ENCODE results near the gene AKAP13. TPM values are rescaled to one million over a fixed set of nuclear protein-coding genes. Genes with fewer than 3 reads are reported as not detected.

The AKAP13 gene
- total RNA-seq, 1 donor from 2014 or later = 145 TPM

DNA sequence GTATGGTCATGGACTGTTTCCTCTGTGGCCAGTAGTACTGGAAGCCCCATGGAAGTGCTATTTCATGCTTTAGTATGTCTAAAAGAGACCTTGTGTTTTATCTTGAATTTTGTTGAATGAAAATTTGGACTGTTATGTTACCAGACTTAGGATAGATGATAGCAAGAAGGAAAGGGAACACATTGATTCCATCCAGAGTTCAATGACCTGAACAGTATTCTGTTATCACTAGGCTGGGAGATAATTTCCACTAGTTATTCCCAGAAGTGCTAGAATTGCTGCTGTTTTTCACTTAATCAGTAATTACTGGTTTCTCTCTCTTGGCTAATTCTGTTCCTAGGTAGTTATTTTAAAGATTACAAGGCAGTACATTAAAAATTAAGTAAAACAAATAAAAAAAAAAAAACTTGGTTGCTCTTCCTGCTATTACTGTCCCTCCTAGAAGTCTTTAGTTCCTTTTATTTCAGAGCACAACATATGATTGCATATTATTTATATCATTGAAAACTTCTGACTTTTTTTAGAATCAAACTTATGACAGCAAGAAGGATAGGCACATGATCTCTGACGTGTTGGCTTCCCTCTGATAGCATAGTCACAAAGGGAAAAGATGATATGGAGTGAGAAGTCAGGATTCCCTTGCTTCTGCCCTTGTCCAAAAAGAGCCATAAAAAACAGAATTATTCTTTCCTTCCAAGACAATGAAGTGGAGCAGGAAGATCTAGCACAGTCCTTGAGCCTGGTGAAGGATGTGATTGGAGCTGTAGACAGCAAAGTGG, 342.2 kb downstream of the AKAP13 start:
- H3K36me3 Mint-ChIP-seq (ENCODE audit: unreplicated experiment) = no peaks in the 10 kb centered on the region

DNA sequence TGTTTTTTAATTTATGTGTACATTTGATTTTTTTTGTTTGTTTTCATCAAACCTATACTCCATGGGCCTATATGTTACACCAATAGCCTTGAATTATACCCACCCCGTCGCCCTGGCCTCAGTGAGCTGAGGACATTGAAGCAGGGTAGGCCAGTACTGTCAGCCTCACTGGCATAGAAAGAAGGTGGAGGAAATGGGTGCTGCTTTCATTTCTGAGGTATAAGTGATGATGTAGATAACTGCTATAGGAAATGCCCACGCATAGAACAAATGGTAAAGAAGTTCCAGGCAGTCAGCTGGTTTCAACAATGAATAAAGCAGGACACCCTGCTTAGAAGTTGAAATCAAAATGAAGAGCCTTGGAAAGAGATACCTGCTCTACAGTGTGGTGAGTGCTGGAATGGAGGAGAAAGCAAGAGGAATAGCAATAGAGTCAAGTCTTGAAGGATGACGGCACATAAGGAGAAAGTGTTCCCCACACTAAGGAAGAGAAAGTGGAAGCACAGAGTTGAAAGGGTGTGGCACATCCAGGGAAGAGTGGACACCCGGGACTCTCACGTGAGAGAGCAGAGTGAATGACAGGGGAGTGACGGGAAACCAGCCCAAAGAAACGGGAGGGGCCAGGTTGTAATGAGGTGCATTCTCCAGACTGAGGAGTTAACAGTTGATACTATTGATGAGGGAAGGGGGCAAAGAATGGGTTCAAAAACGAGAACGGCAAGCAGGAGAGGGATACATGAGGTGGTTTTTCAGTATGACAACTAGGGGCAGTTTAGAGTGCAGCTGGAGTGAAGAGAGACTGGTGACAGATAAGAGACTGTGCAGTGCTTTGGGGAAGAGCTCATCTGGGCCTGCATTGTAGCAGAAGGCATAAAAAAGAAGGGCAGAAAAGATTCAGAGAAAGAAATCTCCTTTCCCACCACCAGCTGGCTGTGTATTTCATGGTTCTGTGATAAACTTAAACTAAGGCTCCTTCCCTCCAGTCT, 343.9 kb downstream of the AKAP13 start:
- DNase-seq = no peak
- peaks cover 2% of the 10 kb centered on the region for H3K9me3 Mint-ChIP-seq (ENCODE audit: unreplicated experiment)
- H3K36me3 Mint-ChIP-seq (ENCODE audit: unreplicated experiment) = no peaks in the 10 kb centered on the region
- peaks cover 2% of the 10 kb centered on the region for H3K27me3 Mint-ChIP-seq (ENCODE audit: unreplicated experiment)
- H3K4me3 Mint-ChIP-seq (ENCODE audit: unreplicated experiment) = no peak overlapping the region
- no peak overlapping the region for H3K27ac Mint-ChIP-seq (ENCODE audit: unreplicated experiment)
- TF ChIP-seq, protein P1, sequence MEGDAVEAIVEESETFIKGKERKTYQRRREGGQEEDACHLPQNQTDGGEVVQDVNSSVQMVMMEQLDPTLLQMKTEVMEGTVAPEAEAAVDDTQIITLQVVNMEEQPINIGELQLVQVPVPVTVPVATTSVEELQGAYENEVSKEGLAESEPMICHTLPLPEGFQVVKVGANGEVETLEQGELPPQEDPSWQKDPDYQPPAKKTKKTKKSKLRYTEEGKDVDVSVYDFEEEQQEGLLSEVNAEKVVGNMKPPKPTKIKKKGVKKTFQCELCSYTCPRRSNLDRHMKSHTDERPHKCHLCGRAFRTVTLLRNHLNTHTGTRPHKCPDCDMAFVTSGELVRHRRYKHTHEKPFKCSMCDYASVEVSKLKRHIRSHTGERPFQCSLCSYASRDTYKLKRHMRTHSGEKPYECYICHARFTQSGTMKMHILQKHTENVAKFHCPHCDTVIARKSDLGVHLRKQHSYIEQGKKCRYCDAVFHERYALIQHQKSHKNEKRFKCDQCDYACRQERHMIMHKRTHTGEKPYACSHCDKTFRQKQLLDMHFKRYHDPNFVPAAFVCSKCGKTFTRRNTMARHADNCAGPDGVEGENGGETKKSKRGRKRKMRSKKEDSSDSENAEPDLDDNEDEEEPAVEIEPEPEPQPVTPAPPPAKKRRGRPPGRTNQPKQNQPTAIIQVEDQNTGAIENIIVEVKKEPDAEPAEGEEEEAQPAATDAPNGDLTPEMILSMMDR (IDR thresholded peaks at IDR 0.05; ENCODE audit: partially characterized antibody, unreplicated experiment) = no peak
- peaks cover 7% of the 10 kb centered on the region for H3K4me1 Mint-ChIP-seq (ENCODE audit: low read depth, unreplicated experiment)

More for the DNA sequence above, 342.2 kb downstream of the AKAP13 start:
- Mint-ChIP-seq H3K9me3 (ENCODE audit: unreplicated experiment) (peaks cover 2% of the 10 kb centered on the region), H3K27me3 (ENCODE audit: unreplicated experiment) (peaks cover 2% of the 10 kb centered on the region), H3K4me3 (ENCODE audit: unreplicated experiment) (no peak overlapping the region), H3K4me1 (ENCODE audit: low read depth, unreplicated experiment) (peaks cover 9% of the 10 kb centered on the region), H3K27ac (ENCODE audit: unreplicated experiment) (no peak overlapping the region)
- DNase-seq = no peak
- TF ChIP-seq, protein P1 (IDR thresholded peaks at IDR 0.05; ENCODE audit: partially characterized antibody, unreplicated experiment) = no peak

DNA sequence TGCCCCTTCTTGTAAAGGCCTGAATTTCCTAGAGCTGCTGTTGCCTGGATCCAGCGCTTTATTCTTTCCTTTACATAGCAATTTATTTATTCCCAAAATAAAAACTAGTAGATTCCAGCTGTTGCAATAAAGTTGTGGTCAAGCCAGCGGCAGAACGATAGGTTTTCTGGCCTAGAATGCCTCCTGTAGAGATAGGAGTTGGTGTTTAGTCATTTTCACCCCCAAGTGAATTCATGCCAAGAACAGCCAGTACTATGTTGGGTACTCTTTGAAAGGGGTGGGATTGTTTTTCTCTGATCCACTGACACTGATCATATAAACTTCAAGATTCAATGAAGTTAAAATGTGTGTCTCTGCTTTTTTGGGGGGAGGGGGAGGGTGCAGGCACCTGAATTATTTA, 344.6 kb downstream of the AKAP13 start:
- H3K4me3 Mint-ChIP-seq (ENCODE audit: unreplicated experiment) = no peak overlapping the region
- no peak for DNase-seq
- H3K9me3 Mint-ChIP-seq (ENCODE audit: unreplicated experiment) = peaks cover 5% of the 10 kb centered on the region
- H3K36me3 Mint-ChIP-seq (ENCODE audit: unreplicated experiment) = no peaks in the 10 kb centered on the region
- H3K27ac Mint-ChIP-seq (ENCODE audit: unreplicated experiment) = no peak overlapping the region
- H3K27me3 Mint-ChIP-seq (ENCODE audit: unreplicated experiment) = peaks cover 2% of the 10 kb centered on the region
- peaks cover 9% of the 10 kb centered on the region for H3K4me1 Mint-ChIP-seq (ENCODE audit: low read depth, unreplicated experiment)
- TF ChIP-seq, protein P1 (IDR thresholded peaks at IDR 0.05; ENCODE audit: partially characterized antibody, unreplicated experiment) = no peak

DNA sequence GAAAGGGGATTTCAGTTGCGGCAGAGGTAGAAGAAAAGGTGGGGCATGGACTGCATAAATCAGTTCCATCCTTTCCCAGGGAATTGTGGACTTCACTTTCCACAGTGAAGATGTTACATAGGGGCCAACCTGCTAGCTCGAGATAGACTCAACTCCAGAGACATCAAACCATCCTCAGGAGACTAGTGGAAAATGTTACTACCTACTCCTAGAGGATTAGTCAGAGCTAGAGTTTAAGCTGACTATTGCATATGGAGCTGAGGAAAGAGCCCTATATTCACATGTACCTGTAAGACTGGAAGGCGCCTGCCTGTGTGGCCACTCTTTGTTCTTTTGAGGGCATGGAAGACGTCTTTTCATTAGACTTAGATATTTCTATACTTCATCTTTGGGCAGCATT, 345.2 kb downstream of the AKAP13 start:
- Mint-ChIP-seq H3K27me3 (ENCODE audit: unreplicated experiment) (peaks cover 2% of the 10 kb centered on the region), H3K9me3 (ENCODE audit: unreplicated experiment) (peaks cover 7% of the 10 kb centered on the region), H3K36me3 (ENCODE audit: unreplicated experiment) (no peaks in the 10 kb centered on the region), H3K4me1 (ENCODE audit: low read depth, unreplicated experiment) (peaks cover 15% of the 10 kb centered on the region), H3K27ac (ENCODE audit: unreplicated experiment) (no peak overlapping the region), H3K4me3 (ENCODE audit: unreplicated experiment) (no peak overlapping the region)
- TF ChIP-seq, protein P1 (IDR thresholded peaks at IDR 0.05; ENCODE audit: partially characterized antibody, unreplicated experiment) = no peak
- DNase-seq = no peak
